ENCODE results near the gene CSMD2. TPM values are rescaled to one million over a fixed set of nuclear protein-coding genes. Genes with fewer than 3 reads are reported as not detected.

CSMD2 gene
- total and polyA plus RNA-seq, 2 of the 4 experiments (the other 2 are of a cell fraction) = under 0.01 to 0.36 TPM

DNA sequence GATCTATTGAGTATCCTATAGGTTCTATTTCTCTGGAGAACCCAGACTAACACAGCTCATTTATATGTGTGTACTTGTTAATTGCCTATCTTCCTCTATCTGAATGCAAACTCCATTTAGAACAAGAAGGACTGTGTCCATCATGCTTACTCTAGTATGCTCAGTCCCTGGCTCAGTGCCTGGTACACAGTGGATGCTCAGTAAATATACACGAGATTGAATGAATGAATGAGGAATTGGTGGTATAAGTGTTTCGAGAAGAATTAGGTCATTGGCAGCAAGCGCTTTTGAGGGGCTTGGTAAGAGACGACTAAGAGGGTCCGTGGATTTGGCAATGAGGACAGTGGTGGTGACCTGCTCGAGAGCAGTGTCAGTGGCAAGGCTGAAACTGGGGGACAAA lies 112.5 kb downstream of the CSMD2 start:
- no peak overlapping the region for H4K5ac ChIP-seq (ENCODE audit: low read depth, low read length)
- no peak overlapping the region for H3K23ac ChIP-seq (ENCODE audit: low read depth, low read length)
- dilution Hi-C loops (cut with HindIII; ENCODE audit: low sequenced_read_pairs, unreplicated experiment) = no loop called here
- H3K9me1 ChIP-seq (ENCODE audit: insufficient read depth, low read length) = no peaks in the 10 kb centered on the region
- no peak overlapping the region for H3K56ac ChIP-seq (ENCODE audit: extremely low read depth, insufficient read depth, low read length)
- H2BK15ac ChIP-seq (ENCODE audit: low read depth, low read length) = no peak overlapping the region
- no peak overlapping the region for H2BK120ac ChIP-seq (ENCODE audit: low read depth, low read length)
- no peaks in the 10 kb centered on the region for H3K27me3 ChIP-seq (ENCODE audit: control insufficient read depth, insufficient read depth, low read length)
- no peak for TF ChIP-seq MXI1 (IDR thresholded peaks at IDR 0.05; ENCODE audit: borderline replicate concordance, low read depth, low read length)
- no peak for TF ChIP-seq CEBPB (IDR thresholded peaks at IDR 0.05; ENCODE audit: low read depth, low read length)
- no peak for TF ChIP-seq ELK1 (IDR thresholded peaks at IDR 0.05; ENCODE audit: borderline replicate concordance, low read depth, low read length)
- no peak for TF ChIP-seq BHLHE40 (IDR thresholded peaks at IDR 0.05; ENCODE audit: low read depth, low read length)
- H2BK20ac ChIP-seq (ENCODE audit: low read depth, low read length) = no peak overlapping the region
- no peak overlapping the region for H2BK5ac ChIP-seq (ENCODE audit: low read depth, low read length, poor library complexity, severe bottlenecking)
- no peak overlapping the region for H3K27ac ChIP-seq (ENCODE audit: insufficient read depth, low read length)
- ChIA-PET CTCF (no interaction called here), POLR2A (ENCODE audit: unreplicated experiment) (no interaction called here)
- intact Hi-C loops (cut with micrococcal nuclease) = no loop called here
- 56% methylated on average over 3 of the region's 6 CpGs; no CpG with 5 or more reads in 1 of the 2 experiments for WGBS, 2 experiments (ENCODE audit: extremely low coverage in 2 of 2, insufficient read length in 1 of 2)
- H3K4ac ChIP-seq (ENCODE audit: low read depth, low read length) = no peak overlapping the region
- H2AK5ac ChIP-seq (ENCODE audit: low read depth, low read length) = no peak overlapping the region
- H3K9me3 ChIP-seq (ENCODE audit: control insufficient read depth, insufficient read depth, low read length) = peaks cover 26% of the 10 kb centered on the region
- no peak overlapping the region for H2AFZ ChIP-seq (replicated peaks; ENCODE audit: low read length, poor library complexity)
- no peak overlapping the region for H3K9ac ChIP-seq (ENCODE audit: low read depth, low read length)
- no peaks in the 10 kb centered on the region for H3K4me1 ChIP-seq (ENCODE audit: control insufficient read depth, insufficient read depth, low read length)
- H4K8ac ChIP-seq (ENCODE audit: low read depth in 2 of 2, low read length in 2 of 2) = no peak overlapping the region
- no peak overlapping the region for H3K14ac ChIP-seq (replicated peaks; ENCODE audit: low read depth, low read length)
- H3K36me3 ChIP-seq (ENCODE audit: control insufficient read depth, insufficient read depth, low read length) = no peaks in the 10 kb centered on the region
- ATAC-seq (ENCODE audit: low read depth) (no peak), DNase-seq (no peak)
- no peak overlapping the region for H3K4me2 ChIP-seq (ENCODE audit: low read depth, low read length)
- no peak overlapping the region for H2AK9ac ChIP-seq (replicated peaks; ENCODE audit: low read depth, low read length, poor library complexity)
- no TSS peak for BruUV-seq (replicated peaks)
- no peak overlapping the region for H3K18ac ChIP-seq (ENCODE audit: low read depth, low read length)
- no peaks in the 10 kb centered on the region for H4K20me1 ChIP-seq (ENCODE audit: insufficient read depth, low read length)
- no peaks in the 10 kb centered on the region for H3K79me1 ChIP-seq (ENCODE audit: low read depth in 1 of 2, low read length in 2 of 2)
- H4K91ac ChIP-seq (ENCODE audit: insufficient read depth, low read depth, low read length) = no peak overlapping the region
- in situ Hi-C loops (cut with MboI; ENCODE audit: low sequenced_read_pairs) = no loop called here
- no peak overlapping the region for H3K4me3 ChIP-seq (ENCODE audit: insufficient read depth, low read depth, low read length)
